HL-60 (cell line): Measurements from ENCODE around the gene RHBDD1.

Experiments used
- CTCF ChIP-seq: IDR thresholded peaks from one replicate; pipeline ENCODE4 v1.5.1; 2011; ENCODE audit warnings: low read length, control low read depth, inconsistent platforms; ENCODE audit not compliant: insufficient read depth
- GABPA ChIP-seq: IDR thresholded peaks from 2 replicates; pipeline ENCODE4 v1.6.1; 2012; ENCODE audit warnings: low read depth

DNA sequence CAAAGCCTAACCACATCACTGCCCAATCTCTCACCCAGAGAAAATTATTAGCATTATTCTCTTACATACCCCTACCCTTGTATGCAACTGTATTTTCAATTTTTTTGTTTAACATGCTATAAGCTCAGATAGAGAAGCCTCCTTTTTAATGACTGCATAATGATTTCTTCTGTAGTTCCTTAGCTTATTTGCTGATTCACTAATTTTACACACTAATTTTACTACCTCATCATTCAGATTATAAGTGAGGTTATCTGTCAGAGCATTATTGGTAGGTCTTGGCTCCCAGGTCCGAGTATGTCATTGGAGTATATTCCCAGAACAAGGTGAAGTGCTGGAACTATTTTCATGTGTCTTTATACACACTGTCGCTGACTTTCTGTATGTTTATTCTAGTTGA lies 45.4 kb downstream of the RHBDD1 start:
- TF ChIP-seq CTCF (no peak), GABPA (no peak)
